Nephron progenitor cell (in vitro differentiated cells): ENCODE measurements around the gene PARVA.

Experiments
- DNase-seq: peaks from one replicate; pipeline ENCODE4 v3.0.0; 2021
- H3K27ac Mint-ChIP-seq: 2 replicates; pipeline ENCODE4 v1.8.0; 2021; ENCODE audit warnings: mild to moderate bottlenecking, moderate library complexity, mixed read lengths
- H3K27me3 Mint-ChIP-seq: 2 replicates; pipeline ENCODE4 v1.8.0; 2021; ENCODE audit warnings: mild to moderate bottlenecking, low read depth, mixed read lengths; ENCODE audit not compliant: poor library complexity
- H3K36me3 Mint-ChIP-seq: 2 replicates; pipeline ENCODE4 v1.8.0; 2021; ENCODE audit warnings: low read depth, mixed read lengths
- H3K4me1 Mint-ChIP-seq: 2 replicates; pipeline ENCODE4 v1.8.0; 2021; ENCODE audit warnings: mixed read lengths
- H3K4me3 Mint-ChIP-seq: 2 replicates; pipeline ENCODE4 v1.8.0; 2021; ENCODE audit warnings: mild to moderate bottlenecking, moderate library complexity, mixed read lengths
- H3K9me3 Mint-ChIP-seq: 2 replicates; pipeline ENCODE4 v1.8.0; 2021; ENCODE audit warnings: mild to moderate bottlenecking, moderate library complexity, mixed read lengths
- TF ChIP-seq, protein P1 (sequence below): fragments of 200-600 bp; sonication (generic); IDR thresholded peaks from 2 replicates; pipeline ENCODE4 v1.5.0; 2021; ENCODE audit warnings: antibody characterized with exemption

Gene PARVA

GRCh38 chr11:12417691-12418611 lies 40.6 kb downstream of the PARVA start:
- DNase-seq: no peak
- Mint-ChIP-seq H3K4me1 (peaks cover 41% of the 10 kb centered on the region), H3K4me3 (no peak overlapping the region), H3K27me3 (no peaks in the 10 kb centered on the region), H3K36me3 (no peaks in the 10 kb centered on the region), H3K27ac (no peak overlapping the region), H3K9me3 (no peaks in the 10 kb centered on the region)
- TF ChIP-seq, protein P1, sequence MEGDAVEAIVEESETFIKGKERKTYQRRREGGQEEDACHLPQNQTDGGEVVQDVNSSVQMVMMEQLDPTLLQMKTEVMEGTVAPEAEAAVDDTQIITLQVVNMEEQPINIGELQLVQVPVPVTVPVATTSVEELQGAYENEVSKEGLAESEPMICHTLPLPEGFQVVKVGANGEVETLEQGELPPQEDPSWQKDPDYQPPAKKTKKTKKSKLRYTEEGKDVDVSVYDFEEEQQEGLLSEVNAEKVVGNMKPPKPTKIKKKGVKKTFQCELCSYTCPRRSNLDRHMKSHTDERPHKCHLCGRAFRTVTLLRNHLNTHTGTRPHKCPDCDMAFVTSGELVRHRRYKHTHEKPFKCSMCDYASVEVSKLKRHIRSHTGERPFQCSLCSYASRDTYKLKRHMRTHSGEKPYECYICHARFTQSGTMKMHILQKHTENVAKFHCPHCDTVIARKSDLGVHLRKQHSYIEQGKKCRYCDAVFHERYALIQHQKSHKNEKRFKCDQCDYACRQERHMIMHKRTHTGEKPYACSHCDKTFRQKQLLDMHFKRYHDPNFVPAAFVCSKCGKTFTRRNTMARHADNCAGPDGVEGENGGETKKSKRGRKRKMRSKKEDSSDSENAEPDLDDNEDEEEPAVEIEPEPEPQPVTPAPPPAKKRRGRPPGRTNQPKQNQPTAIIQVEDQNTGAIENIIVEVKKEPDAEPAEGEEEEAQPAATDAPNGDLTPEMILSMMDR: no peak

DNA sequence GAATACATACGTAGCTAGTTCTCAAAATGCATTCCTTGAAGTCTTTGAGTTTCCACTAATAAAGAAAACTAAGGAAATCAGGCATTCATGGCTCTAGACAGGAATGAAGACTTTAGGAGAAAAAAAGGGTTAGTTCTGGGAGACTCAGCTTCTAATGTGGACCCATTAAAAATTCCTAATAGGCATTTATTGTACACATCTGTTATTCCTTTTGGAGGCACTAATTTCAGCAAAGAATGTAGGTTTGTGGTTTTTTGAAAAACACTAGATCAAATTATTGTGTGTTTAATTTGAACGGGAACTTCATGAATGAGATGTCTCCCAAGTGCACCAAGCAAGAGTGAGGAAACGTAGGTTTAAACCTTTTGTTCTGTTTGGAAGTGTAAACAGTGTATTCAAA lies 42.7 kb downstream of the PARVA start:
- Mint-ChIP-seq H3K4me3 (no peak overlapping the region), H3K9me3 (no peaks in the 10 kb centered on the region), H3K27ac (no peak overlapping the region)

GRCh38 chr11:12420706-12421105 lies 43.3 kb downstream of the PARVA start:
- no peaks in the 10 kb centered on the region for H3K27me3 Mint-ChIP-seq
- peaks cover 13% of the 10 kb centered on the region for H3K4me1 Mint-ChIP-seq
- no peaks in the 10 kb centered on the region for H3K36me3 Mint-ChIP-seq
- no peak overlapping the region for H3K27ac Mint-ChIP-seq
- TF ChIP-seq, protein P1: no peak
- no peak overlapping the region for H3K4me3 Mint-ChIP-seq
- DNase-seq: no peak
- no peaks in the 10 kb centered on the region for H3K9me3 Mint-ChIP-seq

More for the DNA sequence above, 42.7 kb downstream of the PARVA start:
- H3K36me3 Mint-ChIP-seq: no peaks in the 10 kb centered on the region
- DNase-seq: no peak
- TF ChIP-seq, protein P1: no peak
- peaks cover 20% of the 10 kb centered on the region for H3K4me1 Mint-ChIP-seq
- no peaks in the 10 kb centered on the region for H3K27me3 Mint-ChIP-seq

DNA sequence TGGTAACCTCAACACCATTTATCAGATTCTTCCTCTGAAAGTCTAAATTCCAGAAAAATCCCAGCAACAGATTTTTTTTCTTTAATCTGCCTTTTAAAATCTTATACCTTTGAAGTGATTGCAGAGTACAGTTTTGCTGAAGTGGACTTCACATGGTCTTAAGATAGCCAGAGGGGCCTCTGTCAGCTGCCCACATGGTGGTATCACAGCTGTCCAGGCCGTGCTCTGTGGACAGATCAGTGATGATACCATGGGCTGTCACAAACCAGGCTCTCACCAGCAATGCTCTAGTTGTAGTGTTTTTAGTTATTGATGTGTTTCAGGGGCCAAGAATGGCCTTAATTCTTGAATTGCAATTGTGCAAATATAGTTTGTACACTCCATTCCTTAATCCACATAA lies 44.0 kb downstream of the PARVA start:
- Mint-ChIP-seq H3K4me1 (peaks cover 7% of the 10 kb centered on the region), H3K36me3 (no peaks in the 10 kb centered on the region), H3K4me3 (no peak overlapping the region), H3K27me3 (no peaks in the 10 kb centered on the region), H3K9me3 (no peaks in the 10 kb centered on the region), H3K27ac (no peak overlapping the region)
- DNase-seq: no peak
- TF ChIP-seq, protein P1: no peak

DNA sequence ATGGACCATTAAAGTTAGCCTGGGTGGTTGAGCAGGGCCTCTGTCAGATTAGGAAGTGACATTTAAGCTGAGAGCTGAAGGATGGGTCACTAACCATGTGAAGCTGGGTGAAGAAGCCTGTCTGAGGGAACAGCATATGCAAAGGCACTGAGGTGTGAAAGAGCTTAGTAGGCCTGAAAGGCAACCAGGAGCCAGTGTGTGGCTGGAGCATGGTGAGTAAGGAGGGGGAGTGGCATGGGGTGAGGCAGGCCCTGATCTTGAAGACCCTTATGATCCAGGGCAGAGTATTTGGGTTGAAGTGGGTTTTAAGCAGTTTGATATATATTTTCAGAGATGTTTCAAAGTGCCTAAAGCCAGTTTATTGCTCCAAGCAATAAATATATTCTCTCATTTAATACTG lies 48.8 kb downstream of the PARVA start:
- H3K4me1 Mint-ChIP-seq: peaks cover 11% of the 10 kb centered on the region
- no peaks in the 10 kb centered on the region for H3K9me3 Mint-ChIP-seq
- no peak overlapping the region for H3K27ac Mint-ChIP-seq
- TF ChIP-seq, protein P1: no peak
- no peaks in the 10 kb centered on the region for H3K36me3 Mint-ChIP-seq
- no peak for DNase-seq
- H3K27me3 Mint-ChIP-seq: peaks cover 4% of the 10 kb centered on the region
- H3K4me3 Mint-ChIP-seq: no peak overlapping the region

GRCh38 chr11:12429155-12429554 lies 51.8 kb downstream of the PARVA start:
- H3K4me1 Mint-ChIP-seq: peaks cover 40% of the 10 kb centered on the region
- H3K27me3 Mint-ChIP-seq: peaks cover 4% of the 10 kb centered on the region
- no peak overlapping the region for H3K4me3 Mint-ChIP-seq
- H3K36me3 Mint-ChIP-seq: no peaks in the 10 kb centered on the region
- DNase-seq: no peak
- H3K27ac Mint-ChIP-seq: no peak overlapping the region
- TF ChIP-seq, protein P1: no peak
- no peaks in the 10 kb centered on the region for H3K9me3 Mint-ChIP-seq
